Lower lobe of right lung (tissue), 2 donors: ENCODE data around the gene ATP11B. TPM values are rescaled to one million over a fixed set of nuclear protein-coding genes. Genes with fewer than 3 reads are reported as not detected.

ENCODE experiments used
- ATAC-seq, 2 donors: fragments of 200-7000 bp; cut with Tn5 transposase; one replicate each; pipeline ENCODE4 v1.9.1; 2020 to 2022; ENCODE audit warnings: mild to moderate bottlenecking in 2 of 2, moderate library complexity in 2 of 2
- DNase-seq: peaks from one replicate; pipeline ENCODE4 v3.0.0-alpha.2; 2020
- H3K27ac ChIP-seq: fragments of 200-600 bp; one replicate; pipeline ENCODE4 v1.8.0; 2022
- H3K27me3 ChIP-seq: fragments of 200-600 bp; one replicate; pipeline ENCODE4 v1.8.0; 2022; ENCODE audit warnings: low read depth
- H3K36me3 ChIP-seq: fragments of 200-600 bp; one replicate; pipeline ENCODE4 v1.8.0; 2022; ENCODE audit warnings: mild to moderate bottlenecking
- H3K4me1 ChIP-seq: fragments of 200-600 bp; one replicate; pipeline ENCODE4 v1.8.0; 2022
- H3K4me3 ChIP-seq: fragments of 200-600 bp; one replicate; pipeline ENCODE4 v1.8.0; 2022; ENCODE audit warnings: mild to moderate bottlenecking
- H3K9me3 ChIP-seq: fragments of 200-600 bp; one replicate; pipeline ENCODE4 v1.8.0; 2022
- CTCF ChIP-seq: fragments of 200-600 bp; IDR thresholded peaks from one replicate; pipeline ENCODE4 v1.8.0; 2022; ENCODE audit warnings: antibody characterized with exemption, mild to moderate bottlenecking
- intact Hi-C: fragments of 100-400 bp; cut with DNase I; formaldehyde crosslinking; loops from one replicate; pipeline ENCODE4 v1.11.0; 2022
- total RNA-seq: library from RNA; stranded (reverse); fragmentation: NEBNext Ultra II Directional; extraction: Animal tissue kit (Norgen Biotek cat#: 25700); gene quantifications from one replicate; pipeline ENCODE4 v1.2.1, GENCODE V29; 2021
- donor health status: DM: no; HTN: yes; CAD: no; lungs with severe emphysema.

Gene ATP11B
- total RNA-seq, 1 donor from 2014 or later, result 69.1 TPM

- no peak overlapping the region for H3K27ac ChIP-seq
- peak; percentile 52 for TF ChIP-seq CTCF
- H3K27me3 ChIP-seq, result no peaks in the 10 kb centered on the region
- no peak for DNase-seq
- H3K36me3 ChIP-seq, result peaks cover 67% of the 10 kb centered on the region
- H3K4me1 ChIP-seq, result no peaks in the 10 kb centered on the region
- intact Hi-C loops, result loop anchor here (10.0 kb wide), 1 partner anchor 123 kb away; no protein-coding TSS in a partner anchor
- no peaks in the 10 kb centered on the region for H3K9me3 ChIP-seq
- no peak overlapping the region for H3K4me3 ChIP-seq
- ATAC-seq, result no peak
Observed at GRCh38 chr3:182837855-182838454, 44.7 kb downstream of the ATP11B start.

DNA sequence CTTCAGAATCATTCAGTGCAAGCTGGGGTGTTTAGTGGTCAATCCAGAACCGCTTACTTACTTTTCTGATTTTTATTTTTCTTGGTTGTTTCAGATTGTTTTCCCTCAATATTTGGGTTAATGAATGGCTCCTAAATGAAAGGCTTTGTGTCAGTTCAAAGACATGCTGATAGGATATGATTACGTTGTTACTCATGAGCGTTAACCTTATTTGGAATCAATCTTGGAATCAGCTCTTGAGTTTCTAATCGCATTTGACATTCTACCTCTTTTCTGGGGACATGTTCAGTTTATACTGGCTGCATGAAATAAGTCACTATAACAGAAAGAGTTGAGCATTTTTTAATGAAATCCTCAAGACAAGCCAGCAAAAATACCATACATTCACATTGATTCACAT lies 50.2 kb downstream of the ATP11B start:
- Histone ChIP-seq H3K27me3 (no peaks in the 10 kb centered on the region), H3K4me1 (no peaks in the 10 kb centered on the region), H3K36me3 (peaks cover 70% of the 10 kb centered on the region), H3K27ac (no peak overlapping the region), H3K4me3 (no peak overlapping the region), H3K9me3 (no peaks in the 10 kb centered on the region)
- intact Hi-C loops, result no loop called here
- no peak for TF ChIP-seq CTCF
- DNase-seq (no peak), ATAC-seq (no peak)

DNA sequence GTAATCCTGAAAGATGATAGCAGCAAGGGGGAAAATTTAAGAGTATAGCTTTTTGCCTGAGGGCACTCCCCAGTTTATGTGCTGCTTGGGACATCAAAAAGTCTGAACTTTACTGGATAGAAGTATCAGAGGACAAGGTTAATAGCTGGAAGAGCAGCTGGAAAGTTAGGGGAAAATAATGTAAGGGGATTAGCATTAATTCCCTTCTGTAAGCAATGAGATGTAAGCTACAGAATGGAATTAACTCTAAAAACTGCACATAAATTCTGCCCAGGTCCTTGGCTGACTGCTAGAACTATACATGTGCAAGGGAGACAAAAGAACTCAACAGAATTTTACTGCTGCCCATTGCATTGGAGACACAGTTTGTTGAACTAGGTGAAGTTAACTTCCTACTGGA lies 55.6 kb downstream of the ATP11B start:
- DNase-seq (no peak), ATAC-seq (no peak)
- intact Hi-C loops, result no loop called here
- Histone ChIP-seq H3K27ac (no peak overlapping the region), H3K36me3 (peaks cover 88% of the 10 kb centered on the region), H3K27me3 (no peaks in the 10 kb centered on the region), H3K4me1 (no peaks in the 10 kb centered on the region), H3K4me3 (no peak overlapping the region), H3K9me3 (no peaks in the 10 kb centered on the region)
- no peak for TF ChIP-seq CTCF

DNA sequence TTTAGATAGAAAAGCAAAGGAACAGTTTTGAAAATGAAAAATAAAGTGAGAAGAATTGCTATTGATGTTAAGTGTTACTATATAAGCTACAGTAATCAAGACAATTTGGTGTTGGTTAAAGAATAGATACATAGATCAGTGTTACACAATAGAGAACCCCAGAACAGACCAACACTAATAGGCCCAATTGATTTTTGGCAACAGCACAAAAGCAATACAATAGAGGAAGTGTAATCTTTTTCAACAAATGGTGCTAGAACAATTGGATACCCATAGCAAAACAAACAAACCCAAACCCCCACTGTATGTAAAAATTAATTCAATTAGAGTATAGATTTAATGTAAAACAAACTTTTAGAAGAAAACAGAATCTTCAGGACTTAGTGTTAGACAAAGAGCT lies 61.8 kb downstream of the ATP11B start:
- no peaks in the 10 kb centered on the region for H3K4me1 ChIP-seq
- no peaks in the 10 kb centered on the region for H3K9me3 ChIP-seq
- H3K36me3 ChIP-seq, result peaks cover 84% of the 10 kb centered on the region
- ATAC-seq, result no peak
- H3K27me3 ChIP-seq, result no peaks in the 10 kb centered on the region
- TF ChIP-seq CTCF, result no peak
- H3K4me3 ChIP-seq, result no peak overlapping the region
- no peak for DNase-seq
- intact Hi-C loops, result no loop called here
- H3K27ac ChIP-seq, result no peak overlapping the region

- DNase-seq (no peak), ATAC-seq (no peak)
- Histone ChIP-seq H3K9me3 (no peaks in the 10 kb centered on the region), H3K27me3 (no peaks in the 10 kb centered on the region), H3K4me3 (no peak overlapping the region), H3K36me3 (peaks cover 65% of the 10 kb centered on the region), H3K4me1 (no peaks in the 10 kb centered on the region), H3K27ac (no peak overlapping the region)
- no peak for TF ChIP-seq CTCF
- intact Hi-C loops, result no loop called here
Observed at GRCh38 chr3:182861348-182861747, 68.0 kb downstream of the ATP11B start.
